ENCODE measurements around the gene TBR1.

The TBR1 gene

GRCh38 chr2:161420406-161421074 is 4.4 kb downstream of the TBR1 start:
- no peaks in the 10 kb centered on the region for H3K79me1 ChIP-seq (ENCODE audit: low read length)
- H4K5ac ChIP-seq (ENCODE audit: low read length), result no peak overlapping the region
- no peak overlapping the region for H3K4ac ChIP-seq (ENCODE audit: low read depth, low read length)
- DNase-seq, result no peak
- no peak overlapping the region for H3K18ac ChIP-seq (ENCODE audit: low read length)
- H2BK5ac ChIP-seq (ENCODE audit: low read length), result no peak overlapping the region
- no peak overlapping the region for H2BK15ac ChIP-seq (replicated peaks; ENCODE audit: low read depth)
- H3K4me1 ChIP-seq (ENCODE audit: control insufficient read depth, low read depth, low read length), result peaks cover 10% of the 10 kb centered on the region
- no peak overlapping the region for H3K4me2 ChIP-seq (ENCODE audit: low read length)
- H2AK5ac ChIP-seq (ENCODE audit: low read length), result no peak overlapping the region
- H3K36me3 ChIP-seq (ENCODE audit: control insufficient read depth, insufficient read depth, low read length), result no peaks in the 10 kb centered on the region
- H3K27ac ChIP-seq (ENCODE audit: low read depth, low read length), result no peak overlapping the region
- no peak overlapping the region for H2BK120ac ChIP-seq (ENCODE audit: low read depth, low read length)
- H3K27me3 ChIP-seq (ENCODE audit: insufficient read depth, low read length, poor library complexity), result peaks cover 65% of the 10 kb centered on the region
- no peak overlapping the region for H3K9ac ChIP-seq (ENCODE audit: low read length)
- no peaks in the 10 kb centered on the region for H3K79me2 ChIP-seq (ENCODE audit: control insufficient read depth, insufficient read depth, low read length)
- H3K4me3 ChIP-seq (ENCODE audit: low read length), result no peak overlapping the region
- H4K8ac ChIP-seq (ENCODE audit: low read depth, low read length), result no peak overlapping the region
- no peak overlapping the region for H3K23ac ChIP-seq (ENCODE audit: low read length)
- WGBS (ENCODE audit: extremely low coverage, insufficient coverage, low lambda C conversion rate), result no CpG with 5 or more reads among the region's 11 CpGs
- H3K56ac ChIP-seq (ENCODE audit: low read length), result no peak overlapping the region

GRCh38 chr2:161421686-161422085 is 5.6 kb downstream of the TBR1 start:
- H2BK120ac ChIP-seq (ENCODE audit: low read depth, low read length), result no peak overlapping the region
- no peak overlapping the region for H3K4me2 ChIP-seq (ENCODE audit: low read length)

GRCh38 chr2:161422816-161423403 is 6.8 kb downstream of the TBR1 start:
- no peak overlapping the region for H2BK120ac ChIP-seq (ENCODE audit: low read depth, low read length)
- no CpG with 5 or more reads among the region's 11 CpGs for WGBS (ENCODE audit: extremely low coverage, insufficient coverage, low lambda C conversion rate)
- H2BK15ac ChIP-seq (replicated peaks; ENCODE audit: low read depth), result no peak overlapping the region
- peaks cover 5% of the 10 kb centered on the region for H3K4me1 ChIP-seq (ENCODE audit: control insufficient read depth, low read depth, low read length)
- H2AK5ac ChIP-seq (ENCODE audit: low read length), result no peak overlapping the region
- no peak overlapping the region for H2BK5ac ChIP-seq (ENCODE audit: low read length)
- no peak overlapping the region for H4K5ac ChIP-seq (ENCODE audit: low read length)
- H3K56ac ChIP-seq (ENCODE audit: low read length), result peak overlapping the region; percentile 82
- peak; percentile 26 for DNase-seq
- no peak overlapping the region for H4K8ac ChIP-seq (ENCODE audit: low read depth, low read length)
- H3K9ac ChIP-seq (ENCODE audit: low read length), result peak overlapping the region; percentile 64
- peak overlapping the region; percentile 85 for H3K23ac ChIP-seq (ENCODE audit: low read length)
- H3K27me3 ChIP-seq (ENCODE audit: insufficient read depth, low read length, poor library complexity), result peaks cover 60% of the 10 kb centered on the region
- H3K18ac ChIP-seq (ENCODE audit: low read length), result no peak overlapping the region
- H3K4ac ChIP-seq (ENCODE audit: low read depth, low read length), result no peak overlapping the region
- H3K36me3 ChIP-seq (ENCODE audit: control insufficient read depth, insufficient read depth, low read length), result no peaks in the 10 kb centered on the region
- no peak overlapping the region for H3K27ac ChIP-seq (ENCODE audit: low read depth, low read length)
- H3K4me3 ChIP-seq (ENCODE audit: low read length), result no peak overlapping the region
- H3K79me2 ChIP-seq (ENCODE audit: control insufficient read depth, insufficient read depth, low read length), result no peaks in the 10 kb centered on the region
- peak overlapping the region; percentile 77 for H3K4me2 ChIP-seq (ENCODE audit: low read length)
- H3K79me1 ChIP-seq (ENCODE audit: low read length), result no peaks in the 10 kb centered on the region

More at GRCh38 chr2:161421686-161422085, 5.6 kb downstream of the TBR1 start:
- no peak overlapping the region for H3K4me3 ChIP-seq (ENCODE audit: low read length)
- no peak overlapping the region for H3K23ac ChIP-seq (ENCODE audit: low read length)
- peaks cover 61% of the 10 kb centered on the region for H3K27me3 ChIP-seq (ENCODE audit: insufficient read depth, low read length, poor library complexity)
- H3K79me1 ChIP-seq (ENCODE audit: low read length), result no peaks in the 10 kb centered on the region
- DNase-seq, result peak; percentile 9
- H3K36me3 ChIP-seq (ENCODE audit: control insufficient read depth, insufficient read depth, low read length), result no peaks in the 10 kb centered on the region
- no peak overlapping the region for H3K56ac ChIP-seq (ENCODE audit: low read length)
- no CpG with 5 or more reads among the region's 2 CpGs for WGBS (ENCODE audit: extremely low coverage, insufficient coverage, low lambda C conversion rate)
- no peaks in the 10 kb centered on the region for H3K79me2 ChIP-seq (ENCODE audit: control insufficient read depth, insufficient read depth, low read length)
- H3K4ac ChIP-seq (ENCODE audit: low read depth, low read length), result no peak overlapping the region
- no peak overlapping the region for H4K5ac ChIP-seq (ENCODE audit: low read length)
- no peak overlapping the region for H4K8ac ChIP-seq (ENCODE audit: low read depth, low read length)
- no peak overlapping the region for H3K18ac ChIP-seq (ENCODE audit: low read length)
- peaks cover 5% of the 10 kb centered on the region for H3K4me1 ChIP-seq (ENCODE audit: control insufficient read depth, low read depth, low read length)
- H2BK15ac ChIP-seq (replicated peaks; ENCODE audit: low read depth), result no peak overlapping the region
- no peak overlapping the region for H3K9ac ChIP-seq (ENCODE audit: low read length)
- no peak overlapping the region for H2BK5ac ChIP-seq (ENCODE audit: low read length)
- no peak overlapping the region for H2AK5ac ChIP-seq (ENCODE audit: low read length)
- H3K27ac ChIP-seq (ENCODE audit: low read depth, low read length), result no peak overlapping the region

GRCh38 chr2:161423421-161424393 is 7.6 kb downstream of the TBR1 start:
- Histone ChIP-seq H3K79me1 (ENCODE audit: low read length) (no peaks in the 10 kb centered on the region), H2BK15ac (replicated peaks; ENCODE audit: low read depth) (no peak overlapping the region), H4K5ac (ENCODE audit: low read length) (no peak overlapping the region), H3K27me3 (ENCODE audit: insufficient read depth, low read length, poor library complexity) (peaks cover 64% of the 10 kb centered on the region), H3K27ac (ENCODE audit: low read depth, low read length) (no peak overlapping the region), H3K79me2 (ENCODE audit: control insufficient read depth, insufficient read depth, low read length) (no peaks in the 10 kb centered on the region), H3K36me3 (ENCODE audit: control insufficient read depth, insufficient read depth, low read length) (no peaks in the 10 kb centered on the region), H2AK5ac (ENCODE audit: low read length) (no peak overlapping the region), H2BK5ac (ENCODE audit: low read length) (no peak overlapping the region), H3K4me3 (ENCODE audit: low read length) (peak overlapping the region; percentile 26), H3K56ac (ENCODE audit: low read length) (peak overlapping the region; percentile 82), H3K4me2 (ENCODE audit: low read length) (peak overlapping the region; percentile 77), H3K9ac (ENCODE audit: low read length) (peak overlapping the region; percentile 64), H3K18ac (ENCODE audit: low read length) (peak overlapping the region; percentile 13), H3K4me1 (ENCODE audit: control insufficient read depth, low read depth, low read length) (no peaks in the 10 kb centered on the region), H3K4ac (ENCODE audit: low read depth, low read length) (no peak overlapping the region), H4K8ac (ENCODE audit: low read depth, low read length) (no peak overlapping the region), H3K23ac (ENCODE audit: low read length) (peak overlapping the region; percentile 85), H2BK120ac (ENCODE audit: low read depth, low read length) (no peak overlapping the region)
- no CpG with 5 or more reads among the region's 125 CpGs for WGBS (ENCODE audit: extremely low coverage, insufficient coverage, low lambda C conversion rate)
- DNase-seq, result peak; percentile 72

- H2BK120ac ChIP-seq (ENCODE audit: low read depth, low read length), result no peak overlapping the region
- H3K27ac ChIP-seq (ENCODE audit: low read depth, low read length), result no peak overlapping the region
- H3K27me3 ChIP-seq (ENCODE audit: insufficient read depth, low read length, poor library complexity), result peaks cover 68% of the 10 kb centered on the region
- H3K4me1 ChIP-seq (ENCODE audit: control insufficient read depth, low read depth, low read length), result no peaks in the 10 kb centered on the region
- no peak overlapping the region for H3K23ac ChIP-seq (ENCODE audit: low read length)
- peak overlapping the region; percentile 77 for H3K4me2 ChIP-seq (ENCODE audit: low read length)
- H2AK5ac ChIP-seq (ENCODE audit: low read length), result no peak overlapping the region
- peak; percentile 49 for DNase-seq
- H3K4ac ChIP-seq (ENCODE audit: low read depth, low read length), result no peak overlapping the region
- H2BK15ac ChIP-seq (replicated peaks; ENCODE audit: low read depth), result no peak overlapping the region
- WGBS (ENCODE audit: extremely low coverage, insufficient coverage, low lambda C conversion rate), result no CpG with 5 or more reads among the region's 9 CpGs
- H2BK5ac ChIP-seq (ENCODE audit: low read length), result no peak overlapping the region
- H3K36me3 ChIP-seq (ENCODE audit: control insufficient read depth, insufficient read depth, low read length), result no peaks in the 10 kb centered on the region
- H3K56ac ChIP-seq (ENCODE audit: low read length), result peak overlapping the region; percentile 82
- no peak overlapping the region for H4K8ac ChIP-seq (ENCODE audit: low read depth, low read length)
- H3K79me1 ChIP-seq (ENCODE audit: low read length), result no peaks in the 10 kb centered on the region
- H4K5ac ChIP-seq (ENCODE audit: low read length), result no peak overlapping the region
- no peaks in the 10 kb centered on the region for H3K79me2 ChIP-seq (ENCODE audit: control insufficient read depth, insufficient read depth, low read length)
- no peak overlapping the region for H3K9ac ChIP-seq (ENCODE audit: low read length)
- H3K18ac ChIP-seq (ENCODE audit: low read length), result peak overlapping the region; percentile 13
- no peak overlapping the region for H3K4me3 ChIP-seq (ENCODE audit: low read length)
Measured at GRCh38 chr2:161424394-161424769, 8.3 kb downstream of the TBR1 start.

Data from mesendoderm (in vitro differentiated cells).